ENCODE measurements around the gene APOBEC2. TPM values are rescaled to one million over a fixed set of nuclear protein-coding genes. Genes with fewer than 3 reads are reported as not detected.

The APOBEC2 gene
- total RNA-seq, 1 experiment from 2014 or later: not detected

DNA sequence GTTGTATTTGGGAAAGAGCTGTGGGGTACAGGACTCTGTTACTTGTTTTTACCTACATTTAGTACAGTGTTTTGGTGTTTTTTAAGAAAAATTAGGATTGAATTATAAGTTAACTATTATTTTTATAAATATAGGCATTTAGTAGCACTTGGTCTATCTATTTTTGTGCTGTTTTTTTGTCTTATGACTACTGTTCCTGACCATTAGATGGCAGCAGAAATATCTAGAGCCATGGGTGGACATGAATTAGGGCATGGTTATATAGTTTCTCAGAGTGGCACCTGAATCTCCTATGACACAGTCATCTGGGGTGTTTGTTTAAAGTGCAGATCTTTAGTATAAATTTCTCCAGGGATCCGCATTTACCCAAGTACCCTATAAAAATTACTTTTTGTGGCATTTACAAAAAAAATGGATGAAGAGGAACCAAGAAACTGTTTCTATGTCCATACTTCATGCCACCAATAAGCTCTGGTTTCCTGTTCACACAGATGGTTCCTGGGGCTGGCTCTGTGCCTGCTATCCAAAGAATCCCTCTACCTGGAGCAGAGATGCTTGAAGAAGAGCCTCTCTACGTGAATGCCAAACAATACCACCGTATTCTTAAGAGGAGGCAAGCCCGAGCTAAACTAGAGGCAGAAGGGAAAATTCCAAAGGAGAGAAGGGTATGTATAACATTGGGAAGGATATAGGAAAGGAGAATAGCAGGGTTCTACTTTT lies 39.6 kb downstream of the APOBEC2 start:
- no peak overlapping the region for H3K4me2 ChIP-seq (ENCODE audit: low read length)
- peaks cover 44 to 59% of the 10 kb centered on the region in 2 experiments for H3K36me3 ChIP-seq (ENCODE audit: control insufficient read depth in 1 of 2, insufficient read depth in 2 of 2, low read length in 2 of 2)
- H3K9ac ChIP-seq (ENCODE audit: low read length): no peak overlapping the region
- no peaks in the 10 kb centered on the region for H3K27me3 ChIP-seq (ENCODE audit: insufficient read depth, low read length)
- TF ChIP-seq EZH2 (IDR thresholded peaks at IDR 0.05) (no peak), TCF7L2 (IDR thresholded peaks at IDR 0.05; ENCODE audit: borderline replicate concordance, extremely low read depth, insufficient read depth, insufficient read length) (no peak), SP1 (IDR thresholded peaks at IDR 0.05; ENCODE audit: low read depth) (no peak), RAD21 (IDR thresholded peaks at IDR 0.05; ENCODE audit: low read depth) (peak; percentile 44), ZFX (IDR thresholded peaks at IDR 0.05) (no peak), YY1 (IDR thresholded peaks at IDR 0.05; ENCODE audit: extremely low read depth, insufficient replicate concordance, low read depth, low read length) (no peak), ELF1 (IDR thresholded peaks at IDR 0.05; ENCODE audit: borderline replicate concordance, low read depth) (no peak), ZNF274 (IDR thresholded peaks at IDR 0.05; ENCODE audit: low read depth, low read length) (no peak), CEBPB (IDR thresholded peaks at IDR 0.05; ENCODE audit: low read depth) (no peak), EZH2phosphoT487 (IDR thresholded peaks at IDR 0.05; ENCODE audit: borderline replicate concordance) (no peak)
- TF ChIP-seq, protein P1, sequence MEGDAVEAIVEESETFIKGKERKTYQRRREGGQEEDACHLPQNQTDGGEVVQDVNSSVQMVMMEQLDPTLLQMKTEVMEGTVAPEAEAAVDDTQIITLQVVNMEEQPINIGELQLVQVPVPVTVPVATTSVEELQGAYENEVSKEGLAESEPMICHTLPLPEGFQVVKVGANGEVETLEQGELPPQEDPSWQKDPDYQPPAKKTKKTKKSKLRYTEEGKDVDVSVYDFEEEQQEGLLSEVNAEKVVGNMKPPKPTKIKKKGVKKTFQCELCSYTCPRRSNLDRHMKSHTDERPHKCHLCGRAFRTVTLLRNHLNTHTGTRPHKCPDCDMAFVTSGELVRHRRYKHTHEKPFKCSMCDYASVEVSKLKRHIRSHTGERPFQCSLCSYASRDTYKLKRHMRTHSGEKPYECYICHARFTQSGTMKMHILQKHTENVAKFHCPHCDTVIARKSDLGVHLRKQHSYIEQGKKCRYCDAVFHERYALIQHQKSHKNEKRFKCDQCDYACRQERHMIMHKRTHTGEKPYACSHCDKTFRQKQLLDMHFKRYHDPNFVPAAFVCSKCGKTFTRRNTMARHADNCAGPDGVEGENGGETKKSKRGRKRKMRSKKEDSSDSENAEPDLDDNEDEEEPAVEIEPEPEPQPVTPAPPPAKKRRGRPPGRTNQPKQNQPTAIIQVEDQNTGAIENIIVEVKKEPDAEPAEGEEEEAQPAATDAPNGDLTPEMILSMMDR (IDR thresholded peaks at IDR 0.05 in 2 of 3, conservative IDR thresholded peaks at IDR 0.05 in 1 of 3; ENCODE audit: borderline replicate concordance in 1 of 3, insufficient read depth in 1 of 3, low read depth in 2 of 3, low read length in 2 of 3): peak; percentile 41 to 45 (median 44); a peak in 4 of 6 replicates
- TF ChIP-seq, protein P2, sequence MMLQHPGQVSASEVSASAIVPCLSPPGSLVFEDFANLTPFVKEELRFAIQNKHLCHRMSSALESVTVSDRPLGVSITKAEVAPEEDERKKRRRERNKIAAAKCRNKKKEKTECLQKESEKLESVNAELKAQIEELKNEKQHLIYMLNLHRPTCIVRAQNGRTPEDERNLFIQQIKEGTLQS (IDR thresholded peaks at IDR 0.05): no peak
- TF ChIP-seq, protein P3, sequence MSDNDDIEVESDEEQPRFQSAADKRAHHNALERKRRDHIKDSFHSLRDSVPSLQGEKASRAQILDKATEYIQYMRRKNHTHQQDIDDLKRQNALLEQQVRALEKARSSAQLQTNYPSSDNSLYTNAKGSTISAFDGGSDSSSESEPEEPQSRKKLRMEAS (IDR thresholded peaks at IDR 0.05): no peak
- RAD21 ChIA-PET (ENCODE audit: low non-redundant PET in 1 of 2, low total read pairs in 2 of 2, uncharacterized antibody in 2 of 2, unreplicated experiment in 2 of 2): interaction anchor here in 1 of 2 experiments (1.7 kb wide), 1 partner anchor 90 kb away, joined by 4 read pairs; no protein-coding TSS in a partner anchor
- no peaks in the 10 kb centered on the region for H4K20me1 ChIP-seq (ENCODE audit: insufficient read depth)
- BruUV-seq (replicated peaks): no TSS peak
- no peaks in the 10 kb centered on the region for H3K9me2 ChIP-seq (ENCODE audit: insufficient read depth)
- no peaks in the 10 kb centered on the region for H3K9me3 ChIP-seq (ENCODE audit: control insufficient read depth in 1 of 2, insufficient read depth in 1 of 2, low read depth in 1 of 2, low read length in 2 of 2)
- H3K27ac ChIP-seq (ENCODE audit: low read depth, low read length): no peak overlapping the region
- intact Hi-C loops (cut with micrococcal nuclease): loop anchor here (1.0 kb wide), 2 partner anchors 90 to 226 kb away; no protein-coding TSS in a partner anchor
- ATAC-seq: peak; percentile 70
- no peaks in the 10 kb centered on the region for H3K4me1 ChIP-seq (ENCODE audit: control insufficient read depth in 1 of 2, insufficient read depth in 2 of 2, low read length in 2 of 2)
- peaks cover 4% of the 10 kb centered on the region; the same call in 1 of the 2 replicates for H3K79me2 ChIP-seq (ENCODE audit: insufficient read depth, low read length)
- POLR2A ChIA-PET: no interaction called here
- DNase-seq (ENCODE audit: low read depth, low spot score): no peak
- CTCF ChIA-PET: interaction anchor here (1.1 to 2.3 kb wide), 2 partner anchors 16 to 90 kb away, joined by 3 to 18 read pairs; no protein-coding TSS in a partner anchor
- H3K4me3 ChIP-seq (replicated peaks in 1 of 2; ENCODE audit: low read depth in 1 of 2, low read length in 2 of 2): no peak overlapping the region
- no peak overlapping the region for H2AFZ ChIP-seq (ENCODE audit: low read depth, low read length, poor library complexity, severe bottlenecking)
